ENCODE measurements around the gene TRMT10A. TPM values are rescaled to one million over a fixed set of nuclear protein-coding genes. Genes with fewer than 3 reads are reported as not detected.

Gene TRMT10A
- total and polyA plus RNA-seq, 10 of the 15 experiments (the other 5 are each of a cell fraction or from before 2014, with no cell fraction given): 4.5 to 13.4 (median 9.2) TPM

DNA sequence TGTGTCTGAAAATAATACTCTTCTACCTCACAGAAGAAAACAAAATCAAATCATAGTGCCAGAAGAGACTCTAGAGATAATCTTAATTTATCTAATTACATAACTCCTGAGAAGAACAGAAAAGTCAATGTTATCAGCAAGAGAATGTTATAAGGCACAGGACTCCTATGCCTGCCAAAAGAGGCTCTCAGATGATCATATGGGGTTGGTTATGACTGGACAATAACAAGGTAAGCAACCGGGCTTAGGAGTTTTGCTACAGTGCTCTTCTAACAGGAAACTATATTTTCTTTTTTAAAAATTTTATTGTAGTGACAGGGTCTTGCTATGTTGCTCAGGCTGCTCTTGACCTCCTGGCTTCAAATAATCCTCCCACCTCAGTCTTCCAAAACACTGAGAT lies 56.5 kb downstream of the TRMT10A start (continued):
- TF ChIP-seq, protein P1, sequence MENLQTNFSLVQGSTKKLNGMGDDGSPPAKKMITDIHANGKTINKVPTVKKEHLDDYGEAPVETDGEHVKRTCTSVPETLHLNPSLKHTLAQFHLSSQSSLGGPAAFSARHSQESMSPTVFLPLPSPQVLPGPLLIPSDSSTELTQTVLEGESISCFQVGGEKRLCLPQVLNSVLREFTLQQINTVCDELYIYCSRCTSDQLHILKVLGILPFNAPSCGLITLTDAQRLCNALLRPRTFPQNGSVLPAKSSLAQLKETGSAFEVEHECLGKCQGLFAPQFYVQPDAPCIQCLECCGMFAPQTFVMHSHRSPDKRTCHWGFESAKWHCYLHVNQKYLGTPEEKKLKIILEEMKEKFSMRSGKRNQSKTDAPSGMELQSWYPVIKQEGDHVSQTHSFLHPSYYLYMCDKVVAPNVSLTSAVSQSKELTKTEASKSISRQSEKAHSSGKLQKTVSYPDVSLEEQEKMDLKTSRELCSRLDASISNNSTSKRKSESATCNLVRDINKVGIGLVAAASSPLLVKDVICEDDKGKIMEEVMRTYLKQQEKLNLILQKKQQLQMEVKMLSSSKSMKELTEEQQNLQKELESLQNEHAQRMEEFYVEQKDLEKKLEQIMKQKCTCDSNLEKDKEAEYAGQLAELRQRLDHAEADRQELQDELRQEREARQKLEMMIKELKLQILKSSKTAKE (IDR thresholded peaks at IDR 0.05; ENCODE audit: low read depth, poor library complexity, severe bottlenecking): no peak
- TF ChIP-seq, protein P2, sequence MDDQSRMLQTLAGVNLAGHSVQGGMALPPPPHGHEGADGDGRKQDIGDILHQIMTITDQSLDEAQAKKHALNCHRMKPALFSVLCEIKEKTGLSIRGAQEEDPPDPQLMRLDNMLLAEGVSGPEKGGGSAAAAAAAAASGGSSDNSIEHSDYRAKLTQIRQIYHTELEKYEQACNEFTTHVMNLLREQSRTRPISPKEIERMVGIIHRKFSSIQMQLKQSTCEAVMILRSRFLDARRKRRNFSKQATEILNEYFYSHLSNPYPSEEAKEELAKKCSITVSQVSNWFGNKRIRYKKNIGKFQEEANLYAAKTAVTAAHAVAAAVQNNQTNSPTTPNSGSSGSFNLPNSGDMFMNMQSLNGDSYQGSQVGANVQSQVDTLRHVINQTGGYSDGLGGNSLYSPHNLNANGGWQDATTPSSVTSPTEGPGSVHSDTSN (IDR thresholded peaks at IDR 0.05; ENCODE audit: insufficient replicate concordance, low read depth, low read length): no peak
- TF ChIP-seq SUPT20H (IDR thresholded peaks at IDR 0.05; ENCODE audit: borderline replicate concordance, control insufficient read depth, low read depth, low read length) (no peak), GABPA (IDR thresholded peaks at IDR 0.05; ENCODE audit: low read depth) (no peak), YY1 (IDR thresholded peaks at IDR 0.05; ENCODE audit: low read depth, low read length) (no peak), KLF5 (IDR thresholded peaks at IDR 0.05; ENCODE audit: partially characterized antibody) (no peak), SMAD5 (IDR thresholded peaks at IDR 0.05; ENCODE audit: low read depth) (no peak), CBX5 (IDR thresholded peaks at IDR 0.05; ENCODE audit: low read depth) (no peak), KAT2A (conservative IDR thresholded peaks at IDR 0.05; ENCODE audit: control insufficient read depth, low read depth, low read length) (no peak)
- TF ChIP-seq, protein P3, sequence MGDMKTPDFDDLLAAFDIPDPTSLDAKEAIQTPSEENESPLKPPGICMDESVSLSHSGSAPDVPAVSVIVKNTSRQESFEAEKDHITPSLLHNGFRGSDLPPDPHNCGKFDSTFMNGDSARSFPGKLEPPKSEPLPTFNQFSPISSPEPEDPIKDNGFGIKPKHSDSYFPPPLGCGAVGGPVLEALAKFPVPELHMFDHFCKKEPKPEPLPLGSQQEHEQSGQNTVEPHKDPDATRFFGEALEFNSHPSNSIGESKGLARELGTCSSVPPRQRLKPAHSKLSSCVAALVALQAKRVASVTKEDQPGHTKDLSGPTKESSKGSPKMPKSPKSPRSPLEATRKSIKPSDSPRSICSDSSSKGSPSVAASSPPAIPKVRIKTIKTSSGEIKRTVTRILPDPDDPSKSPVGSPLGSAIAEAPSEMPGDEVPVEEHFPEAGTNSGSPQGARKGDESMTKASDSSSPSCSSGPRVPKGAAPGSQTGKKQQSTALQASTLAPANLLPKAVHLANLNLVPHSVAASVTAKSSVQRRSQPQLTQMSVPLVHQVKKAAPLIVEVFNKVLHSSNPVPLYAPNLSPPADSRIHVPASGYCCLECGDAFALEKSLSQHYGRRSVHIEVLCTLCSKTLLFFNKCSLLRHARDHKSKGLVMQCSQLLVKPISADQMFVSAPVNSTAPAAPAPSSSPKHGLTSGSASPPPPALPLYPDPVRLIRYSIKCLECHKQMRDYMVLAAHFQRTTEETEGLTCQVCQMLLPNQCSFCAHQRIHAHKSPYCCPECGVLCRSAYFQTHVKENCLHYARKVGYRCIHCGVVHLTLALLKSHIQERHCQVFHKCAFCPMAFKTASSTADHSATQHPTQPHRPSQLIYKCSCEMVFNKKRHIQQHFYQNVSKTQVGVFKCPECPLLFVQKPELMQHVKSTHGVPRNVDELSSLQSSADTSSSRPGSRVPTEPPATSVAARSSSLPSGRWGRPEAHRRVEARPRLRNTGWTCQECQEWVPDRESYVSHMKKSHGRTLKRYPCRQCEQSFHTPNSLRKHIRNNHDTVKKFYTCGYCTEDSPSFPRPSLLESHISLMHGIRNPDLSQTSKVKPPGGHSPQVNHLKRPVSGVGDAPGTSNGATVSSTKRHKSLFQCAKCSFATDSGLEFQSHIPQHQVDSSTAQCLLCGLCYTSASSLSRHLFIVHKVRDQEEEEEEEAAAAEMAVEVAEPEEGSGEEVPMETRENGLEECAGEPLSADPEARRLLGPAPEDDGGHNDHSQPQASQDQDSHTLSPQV (IDR thresholded peaks at IDR 0.05): no peak
- TF ChIP-seq, protein P4, sequence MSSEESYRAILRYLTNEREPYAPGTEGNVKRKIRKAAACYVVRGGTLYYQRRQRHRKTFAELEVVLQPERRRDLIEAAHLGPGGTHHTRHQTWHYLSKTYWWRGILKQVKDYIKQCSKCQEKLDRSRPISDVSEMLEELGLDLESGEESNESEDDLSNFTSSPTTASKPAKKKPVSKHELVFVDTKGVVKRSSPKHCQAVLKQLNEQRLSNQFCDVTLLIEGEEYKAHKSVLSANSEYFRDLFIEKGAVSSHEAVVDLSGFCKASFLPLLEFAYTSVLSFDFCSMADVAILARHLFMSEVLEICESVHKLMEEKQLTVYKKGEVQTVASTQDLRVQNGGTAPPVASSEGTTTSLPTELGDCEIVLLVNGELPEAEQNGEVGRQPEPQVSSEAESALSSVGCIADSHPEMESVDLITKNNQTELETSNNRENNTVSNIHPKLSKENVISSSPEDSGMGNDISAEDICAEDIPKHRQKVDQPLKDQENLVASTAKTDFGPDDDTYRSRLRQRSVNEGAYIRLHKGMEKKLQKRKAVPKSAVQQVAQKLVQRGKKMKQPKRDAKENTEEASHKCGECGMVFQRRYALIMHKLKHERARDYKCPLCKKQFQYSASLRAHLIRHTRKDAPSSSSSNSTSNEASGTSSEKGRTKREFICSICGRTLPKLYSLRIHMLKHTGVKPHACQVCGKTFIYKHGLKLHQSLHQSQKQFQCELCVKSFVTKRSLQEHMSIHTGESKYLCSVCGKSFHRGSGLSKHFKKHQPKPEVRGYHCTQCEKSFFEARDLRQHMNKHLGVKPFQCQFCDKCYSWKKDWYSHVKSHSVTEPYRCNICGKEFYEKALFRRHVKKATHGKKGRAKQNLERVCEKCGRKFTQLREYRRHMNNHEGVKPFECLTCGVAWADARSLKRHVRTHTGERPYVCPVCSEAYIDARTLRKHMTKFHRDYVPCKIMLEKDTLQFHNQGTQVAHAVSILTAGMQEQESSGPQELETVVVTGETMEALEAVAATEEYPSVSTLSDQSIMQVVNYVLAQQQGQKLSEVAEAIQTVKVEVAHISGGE (CRISPR knock-in tag; IDR thresholded peaks at IDR 0.05): no peak
